Transverse colon (tissue), 3 donors: ENCODE measurements around the gene MAGI2.

Experiments
- CTCF ChIP-seq, 5 experiments: fragments of 200-600 bp in 3 of 5; fragments of 450-650 bp in 2 of 5; sonication (generic) in 3 of 5; IDR thresholded peaks; 1 replicate in 2 of 5; 2 replicates in 3 of 5; pipeline ENCODE4 v1.5.1; 2016 to 2017; ENCODE audit warnings: antibody characterized with exemption in 5 of 5, inconsistent platforms in 3 of 5, mild to moderate bottlenecking in 2 of 5, moderate library complexity in 1 of 5
- EP300 ChIP-seq: sonication (generic); formaldehyde crosslinking; IDR thresholded peaks from one replicate; pipeline ENCODE4 v1.6.1; 2017; ENCODE audit warnings: antibody characterized with exemption, low read depth
- POLR2A ChIP-seq: fragments of 450-650 bp; IDR thresholded peaks from one replicate; pipeline ENCODE4 v1.6.1; 2016; ENCODE audit warnings: antibody characterized with exemption, mild to moderate bottlenecking, moderate library complexity

- TF ChIP-seq CTCF (IDR thresholded peaks at IDR 0.05) (no peak), POLR2A (no peak), EP300 (no peak)
These were observed 241.7 kb downstream of the MAGI2 start for GRCh38 chr7:79211724-79212123.
